Panc1 (cell line): ENCODE data around the gene ITGBL1. TPM values are rescaled to one million over a fixed set of nuclear protein-coding genes. Genes with fewer than 3 reads are reported as not detected.

ENCODE experiments used
- ATAC-seq: fragments of 200-7000 bp; cut with Tn5 transposase; 2 replicates; pipeline ENCODE4 v1.9.1; 2020; ENCODE audit warnings: mild to moderate bottlenecking, moderate library complexity
- BruUV-seq: library from RNA; stranded (reverse); fragments of 400-500 nt; replicated peaks from 2 replicates; lab custom pipeline; 2021; lab: Mats Ljungman, UMichigan
- CTCF ChIA-PET: fragments of 300-600 bp; sonication (Branson Sonifier 250); formaldehyde crosslinking; loops from one replicate; lab custom pipeline; 2022; ENCODE audit warnings: antibody characterized with exemption; lab: Charles Lee
- POLR2A ChIA-PET: fragments of 300-600 bp; sonication (Branson Sonifier 250); formaldehyde crosslinking; loops from one replicate; lab custom pipeline; 2022; ENCODE audit warnings: antibody characterized with exemption; lab: Charles Lee
- DNase-seq: peaks from one replicate; pipeline ENCODE4 v3.0.0-alpha.2; 2010; ENCODE audit warnings: low read depth, low spot score
- H3K27ac ChIP-seq: 2 replicates; pipeline ENCODE4 v1.5.1; 2011; ENCODE audit warnings: mild to moderate bottlenecking, low read length, inconsistent platforms
- H3K27me3 ChIP-seq: fragments of 200-500 bp; sonication (Bioruptor generic); 2 replicates; pipeline ENCODE4 v1.6.0; 2014; ENCODE audit warnings: low read length, inconsistent platforms; ENCODE audit not compliant: control insufficient read depth, insufficient read depth
- H3K36me3 ChIP-seq: fragments of 200-500 bp; sonication (Bioruptor generic); 2 replicates; pipeline ENCODE4 v1.5.1; 2014; ENCODE audit warnings: inconsistent platforms, mild to moderate bottlenecking, low read length, moderate library complexity; ENCODE audit not compliant: control insufficient read depth, insufficient read depth
- H3K4me1 ChIP-seq: 2 replicates; pipeline ENCODE4 v1.5.1; 2011; ENCODE audit warnings: inconsistent platforms, mild to moderate bottlenecking, low read length, moderate library complexity; ENCODE audit not compliant: control insufficient read depth, insufficient read depth
- H3K4me3 ChIP-seq, 2 experiments: 2 replicates each; pipeline ENCODE4 v1.5.1; 2011 to 2012; ENCODE audit warnings: low read depth in 2 of 2, low read length in 2 of 2, mild to moderate bottlenecking in 2 of 2, inconsistent platforms in 1 of 2, moderate library complexity in 1 of 2
- H3K9me3 ChIP-seq: fragments of 200-500 bp; sonication (Bioruptor generic); 2 replicates; pipeline ENCODE4 v1.5.1; 2014; ENCODE audit warnings: low read depth, mild to moderate bottlenecking, inconsistent platforms, low read length, moderate library complexity; ENCODE audit not compliant: control insufficient read depth, insufficient read depth
- CTCF ChIP-seq: fragments of 450-650 bp; IDR thresholded peaks from 2 replicates; pipeline ENCODE4 v1.5.1; 2017; ENCODE audit warnings: mild to moderate bottlenecking
- POLR2AphosphoS5 ChIP-seq: IDR thresholded peaks from 2 replicates; pipeline ENCODE4 v1.6.1; 2012; ENCODE audit warnings: mild to moderate bottlenecking, low read depth, low read length, moderate library complexity
- REST ChIP-seq, 2 experiments: IDR thresholded peaks; 2 replicates each; pipeline ENCODE4 v1.6.1; 2011 to 2012; ENCODE audit warnings: low read depth in 2 of 2, control low read depth in 1 of 2, low read length in 1 of 2, mild to moderate bottlenecking in 1 of 2, moderate library complexity in 1 of 2; ENCODE audit not compliant: insufficient read depth in 1 of 2
- SIN3A ChIP-seq: IDR thresholded peaks from 2 replicates; pipeline ENCODE4 v1.6.1; 2012; ENCODE audit warnings: low read depth, mild to moderate bottlenecking, low read length, moderate library complexity, borderline replicate concordance; ENCODE audit not compliant: insufficient read depth
- TCF7L2 ChIP-seq: IDR thresholded peaks from 2 replicates; pipeline ENCODE4 v1.6.1; 2011; ENCODE audit warnings: mild to moderate bottlenecking, low read depth, low read length, inconsistent platforms
- in situ Hi-C: cut with HindIII; loops from 2 replicates; pipeline ENCODE4 v1.10.0; 2016; ENCODE audit warnings: low sequenced_read_pairs, low pct_unique_long_range_greater_than_20kb
- intact Hi-C: fragments of 100-400 bp; cut with micrococcal nuclease; formaldehyde crosslinking; loops from one replicate; pipeline ENCODE4 v1.10.0; 2022; ENCODE audit not compliant: unreplicated experiment
- total RNA-seq: library from RNA; stranded (reverse); gene quantifications from one replicate; pipeline ENCODE4 v1.2.1, GENCODE V29; 2021; ENCODE audit not compliant: unreplicated experiment

The ITGBL1 gene
- total RNA-seq, 1 experiment from 2014 or later, result 14.3 TPM

- TF ChIP-seq TCF7L2, result no peak
- no peak for TF ChIP-seq CTCF
- TF ChIP-seq SIN3A, result no peak
- no peak for TF ChIP-seq POLR2AphosphoS5
- TF ChIP-seq REST (IDR thresholded peaks at IDR 0.05; ENCODE audit: insufficient read depth in 1 of 2, low read depth in 2 of 2, low read length in 1 of 2), result no peak
- intact Hi-C loops, result no loop called here
- CTCF ChIA-PET, result no interaction called here
- in situ Hi-C loops, result no loop called here
- Histone ChIP-seq H3K4me1 (no peaks in the 10 kb centered on the region), H3K4me3 (no peak overlapping the region), H3K27me3 (no peaks in the 10 kb centered on the region), H3K9me3 (no peaks in the 10 kb centered on the region), H3K27ac (no peak overlapping the region), H3K36me3 (no peaks in the 10 kb centered on the region)
- no peak for DNase-seq
- ATAC-seq, result no peak
- POLR2A ChIA-PET, result no interaction called here
- BruUV-seq, result no TSS peak
These were observed 278.0 kb downstream of the ITGBL1 start for GRCh38 chr13:101730420-101731000.

- Histone ChIP-seq H3K9me3 (no peaks in the 10 kb centered on the region), H3K36me3 (no peaks in the 10 kb centered on the region), H3K27me3 (no peaks in the 10 kb centered on the region), H3K4me3 (no peak overlapping the region), H3K27ac (no peak overlapping the region), H3K4me1 (no peaks in the 10 kb centered on the region)
- intact Hi-C loops, result no loop called here
- in situ Hi-C loops, result no loop called here
- DNase-seq (no peak), ATAC-seq (no peak)
- no TSS peak for BruUV-seq
- TF ChIP-seq CTCF, result no peak
- no peak for TF ChIP-seq REST (IDR thresholded peaks at IDR 0.05; ENCODE audit: insufficient read depth in 1 of 2, low read depth in 2 of 2, low read length in 1 of 2)
- TF ChIP-seq POLR2AphosphoS5, result no peak
- TF ChIP-seq SIN3A, result no peak
- no peak for TF ChIP-seq TCF7L2
- ChIA-PET CTCF (no interaction called here), POLR2A (no interaction called here)
These were observed 284.1 kb downstream of the ITGBL1 start for GRCh38 chr13:101736566-101736965.
